ENCODE measurements around the gene MASP2.
A peak's percentile ranks its signal among the peaks of the same experiment; 100 is the strongest.
"Not testable (repeated sequence)": the region's sequence is repeated elsewhere in the genome, so short reads cannot be mapped to it uniquely, and the experiment has no call there.

Gene MASP2

GRCh38 chr1:11046625-11047365, at the start of gene MASP2:
MASP2 (minus strand) TSS chr1:11047239; CDS start chr1:11047207, 32 bp downstream.
- DNase-seq (ENCODE audit: extremely low spot score, insufficient read length, low read depth), result no peak
- FAIRE-seq, result no peak

- FAIRE-seq; DNase-seq (ENCODE audit: extremely low spot score, insufficient read length, low read depth): not testable (repeated sequence)
Measured at GRCh38 chr1:11083784-11084183, 36.7 kb upstream of the MASP2 start.

DNA sequence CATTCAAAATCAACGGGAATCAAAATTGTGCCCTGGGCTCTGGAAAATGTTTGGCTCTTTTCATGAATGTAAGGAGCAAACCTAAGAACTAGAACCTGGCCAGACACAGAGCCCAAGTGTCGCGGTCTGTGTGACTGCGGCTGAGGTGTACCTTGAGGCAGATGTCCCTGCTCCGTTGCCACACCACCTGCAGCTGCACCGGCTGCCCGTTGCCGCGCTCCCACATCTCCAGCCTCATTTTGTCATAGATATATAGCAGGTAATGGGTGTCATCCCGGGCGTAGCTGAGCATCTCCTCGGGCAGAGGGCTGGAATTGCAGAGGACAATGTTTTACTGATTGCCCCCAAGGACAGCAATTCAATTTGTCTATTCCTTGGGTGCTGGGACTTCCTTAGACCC, 33.9 kb upstream of the MASP2 start:
- FAIRE-seq (no peak), DNase-seq (ENCODE audit: extremely low spot score, insufficient read length, low read depth) (no peak)

- no peak for DNase-seq (ENCODE audit: extremely low spot score, insufficient read length, low read depth)
Measured at GRCh38 chr1:11078631-11079030, 31.6 kb upstream of the MASP2 start.

DNA sequence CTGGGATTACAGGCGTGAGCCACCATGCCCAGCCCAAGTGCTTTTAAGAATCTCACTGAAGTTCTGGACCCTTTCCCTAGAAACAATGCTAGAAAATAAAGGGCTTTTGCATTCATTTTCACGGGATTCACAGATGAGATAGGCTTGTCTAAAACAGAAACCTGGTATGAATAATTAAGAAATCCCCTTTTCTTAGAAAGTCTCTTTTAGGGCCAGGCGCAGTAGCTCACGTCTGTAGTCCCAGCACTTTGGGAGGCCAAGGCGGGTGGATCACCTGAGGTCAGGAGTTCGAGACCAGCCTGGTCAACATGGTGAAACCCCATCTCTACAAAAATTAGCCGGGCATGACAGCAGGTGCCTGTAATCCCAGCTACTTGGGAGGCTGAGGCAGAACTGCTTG, 26.4 kb upstream of the MASP2 start:
- DNase-seq (ENCODE audit: extremely low spot score, insufficient read length, low read depth); FAIRE-seq: not testable (repeated sequence)

More at GRCh38 chr1:11078631-11079030, 31.6 kb upstream of the MASP2 start:
- FAIRE-seq, result no peak

DNA sequence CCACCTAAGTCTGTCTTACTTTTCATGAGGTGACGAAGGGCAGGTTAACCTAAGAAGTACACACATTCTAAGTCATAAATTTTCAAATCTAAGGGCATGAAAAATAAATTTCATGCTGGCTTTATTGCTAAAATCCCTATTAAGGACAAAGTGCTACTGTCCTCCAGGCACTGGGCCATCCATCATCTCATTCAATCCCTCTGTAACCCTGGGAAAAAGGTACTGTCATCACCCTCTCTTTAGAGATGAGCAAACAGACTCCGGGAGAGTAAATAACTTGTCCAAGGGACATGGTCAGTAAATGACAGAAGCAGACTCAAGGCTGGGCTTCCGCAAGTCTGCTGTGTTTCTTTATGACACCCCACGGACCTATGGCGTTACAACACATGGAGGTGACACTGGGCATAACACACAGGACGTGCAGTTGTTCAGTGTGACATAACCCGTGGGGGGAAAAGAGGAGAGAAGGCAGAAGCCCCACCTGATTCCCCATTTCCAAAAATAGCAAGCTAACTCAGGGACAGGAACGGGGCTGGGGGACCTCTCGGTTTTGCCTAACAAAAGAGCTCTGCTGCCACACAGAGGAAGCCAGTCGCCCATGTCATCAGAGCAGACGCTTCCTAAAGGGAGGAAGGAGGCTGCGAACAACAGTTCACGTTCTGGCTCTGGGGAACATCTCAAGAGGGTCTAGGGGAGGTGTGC, 25.3 kb upstream of the MASP2 start:
- DNase-seq (ENCODE audit: extremely low spot score, insufficient read length, low read depth) (no peak), FAIRE-seq (no peak)

- DNase-seq (ENCODE audit: extremely low spot score, insufficient read length, low read depth) (no peak), FAIRE-seq (no peak)
Measured at GRCh38 chr1:11071463-11072215, 24.6 kb upstream of the MASP2 start.

- FAIRE-seq, result no peak
Measured at GRCh38 chr1:11070876-11071275, 23.8 kb upstream of the MASP2 start.

GRCh38 chr1:11068600-11069473, 21.8 kb upstream of the MASP2 start:
- no peak for DNase-seq (ENCODE audit: extremely low spot score, insufficient read length, low read depth)
- FAIRE-seq, result no peak

More at GRCh38 chr1:11070876-11071275, 23.8 kb upstream of the MASP2 start:
- DNase-seq (ENCODE audit: extremely low spot score, insufficient read length, low read depth), result no peak

DNA sequence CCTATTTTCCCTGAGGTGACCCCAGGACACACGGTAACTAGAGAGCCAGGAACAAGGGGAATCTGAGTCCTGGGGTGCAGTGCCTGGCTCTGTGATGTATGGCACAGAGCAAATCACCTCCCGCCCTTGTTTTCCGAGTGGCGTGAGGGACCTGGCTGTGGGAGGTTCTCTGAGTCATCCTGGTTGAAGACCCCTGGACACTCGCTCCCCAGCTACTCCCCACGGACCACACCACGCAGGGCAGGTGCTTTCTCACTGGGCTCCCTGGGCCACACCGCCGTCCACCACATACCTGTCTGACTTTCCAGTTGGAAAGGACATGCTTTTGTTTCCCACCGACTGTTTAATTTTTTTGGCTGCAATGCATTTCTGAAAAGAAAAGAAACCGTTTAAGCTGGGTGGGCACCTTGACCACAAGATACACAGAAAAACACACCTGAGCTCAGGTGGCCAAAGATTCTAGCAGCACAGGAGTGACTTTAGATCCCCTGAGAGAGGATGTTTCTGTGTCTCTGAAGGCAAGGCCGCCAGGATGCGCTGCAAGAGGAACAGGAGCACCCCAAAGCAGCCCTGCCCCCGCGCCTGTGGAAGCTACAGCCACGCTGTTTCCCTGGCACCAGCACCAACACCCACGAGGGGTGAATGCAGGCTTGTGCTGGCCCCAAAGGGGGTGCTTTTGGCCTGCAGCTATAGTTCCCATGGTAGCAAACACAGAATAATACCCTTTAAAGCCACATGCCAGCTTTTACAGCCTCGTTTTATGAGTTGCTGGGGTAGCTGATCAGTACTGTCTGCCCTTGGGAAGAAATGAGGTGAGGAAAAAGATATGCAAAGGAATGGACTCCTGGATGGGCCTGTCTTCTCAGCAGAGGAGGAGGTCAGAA, 20.9 kb upstream of the MASP2 start:
- no peak for FAIRE-seq
- DNase-seq (ENCODE audit: extremely low spot score, insufficient read length, low read depth), result no peak

DNA sequence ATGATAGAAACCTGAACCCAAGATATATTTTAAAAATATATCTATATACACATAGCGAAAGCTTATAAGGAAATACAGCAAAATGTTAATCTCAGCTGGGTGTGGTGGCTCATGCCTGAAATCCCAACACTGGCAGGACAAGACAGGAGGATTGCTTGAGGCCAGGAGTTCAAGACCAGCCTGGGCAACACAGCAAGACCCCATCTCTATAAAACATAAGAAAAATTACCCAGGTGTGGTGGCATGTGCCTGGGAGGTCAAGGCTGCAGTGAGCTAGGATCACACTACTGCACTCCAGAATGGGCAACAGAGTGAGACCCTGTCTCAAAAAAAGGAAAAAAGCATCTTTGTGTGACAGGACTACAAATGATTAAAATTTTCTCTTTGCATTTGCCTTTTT, 18.8 kb upstream of the MASP2 start:
- FAIRE-seq, result no peak

DNA sequence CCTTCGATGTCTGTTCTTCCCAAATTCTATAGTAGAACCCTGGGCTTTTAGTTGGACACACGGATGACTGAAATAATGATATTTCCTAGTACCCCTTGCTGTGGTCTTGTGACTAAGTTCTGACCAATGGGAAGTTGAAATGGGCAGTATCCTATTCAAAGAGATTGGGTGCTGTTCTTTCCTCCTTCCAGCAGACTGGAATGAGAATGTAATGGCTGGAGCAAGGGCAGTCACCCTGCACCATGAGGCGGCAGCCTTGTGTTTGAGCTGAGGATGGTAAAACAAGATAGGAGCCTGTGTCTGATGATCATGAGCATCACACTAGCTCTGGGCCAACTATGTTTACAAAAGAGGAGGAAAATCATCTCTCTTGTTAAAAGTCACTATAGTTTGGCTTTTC, 17.9 kb upstream of the MASP2 start:
- no peak for DNase-seq (ENCODE audit: extremely low spot score, insufficient read length, low read depth)
- FAIRE-seq, result no peak

More for the DNA sequence above, 18.8 kb upstream of the MASP2 start:
- no peak for DNase-seq (ENCODE audit: extremely low spot score, insufficient read length, low read depth)

DNA sequence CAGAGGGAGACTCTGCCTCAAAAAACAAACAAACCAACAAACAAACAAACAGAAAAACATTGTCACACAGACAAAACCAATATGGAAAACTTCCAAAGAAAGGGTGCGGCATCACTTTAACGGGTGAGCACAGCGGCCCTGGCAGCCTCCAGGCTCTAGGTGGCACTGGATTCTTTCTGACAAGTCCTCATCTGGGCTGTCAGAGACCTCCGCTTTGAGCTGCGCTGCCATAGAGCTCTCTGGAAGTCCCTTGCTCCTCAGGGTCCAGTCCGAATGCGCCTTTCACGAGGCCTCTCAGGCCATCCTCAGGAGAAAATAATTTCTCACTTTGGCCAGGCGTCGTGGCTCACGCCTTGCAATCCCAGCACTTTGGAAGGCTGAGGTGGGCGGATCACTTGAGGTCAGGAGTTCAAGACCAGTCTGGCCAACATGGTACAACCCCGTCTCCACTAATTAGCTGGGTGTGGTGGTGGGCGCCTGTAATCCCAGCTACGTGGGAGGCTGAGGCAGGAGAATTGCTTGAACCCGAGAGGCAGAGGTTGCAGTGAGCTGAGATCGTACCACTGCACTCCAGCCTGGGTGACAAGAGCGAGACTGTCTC, 17.0 kb upstream of the MASP2 start:
- DNase-seq (ENCODE audit: extremely low spot score, insufficient read length, low read depth); FAIRE-seq: not testable (repeated sequence)

DNA sequence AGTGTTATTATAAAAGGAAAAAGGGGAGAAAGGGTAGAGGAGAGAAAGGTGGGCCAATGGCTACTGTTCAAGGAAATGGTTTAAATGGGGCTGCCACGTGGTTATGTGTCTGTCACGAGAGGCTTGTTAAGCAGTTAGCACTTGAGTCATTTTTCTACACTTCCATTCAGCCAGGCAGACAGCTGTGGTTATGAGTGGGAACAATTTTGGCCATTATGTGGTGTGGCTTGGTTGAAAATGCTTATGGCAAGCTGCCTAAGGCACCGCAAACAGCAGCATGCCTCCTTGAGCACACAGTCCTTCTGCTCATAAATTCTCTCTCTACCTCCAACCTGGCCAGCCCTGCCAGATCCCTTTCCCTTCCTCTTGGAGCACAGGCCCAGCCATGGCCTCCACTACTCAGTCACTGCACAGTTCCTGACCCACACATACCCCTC, 15.9 kb upstream of the MASP2 start:
- FAIRE-seq (peak; percentile 89), DNase-seq (ENCODE audit: extremely low spot score, insufficient read length, low read depth) (peak; percentile 55)

DNA sequence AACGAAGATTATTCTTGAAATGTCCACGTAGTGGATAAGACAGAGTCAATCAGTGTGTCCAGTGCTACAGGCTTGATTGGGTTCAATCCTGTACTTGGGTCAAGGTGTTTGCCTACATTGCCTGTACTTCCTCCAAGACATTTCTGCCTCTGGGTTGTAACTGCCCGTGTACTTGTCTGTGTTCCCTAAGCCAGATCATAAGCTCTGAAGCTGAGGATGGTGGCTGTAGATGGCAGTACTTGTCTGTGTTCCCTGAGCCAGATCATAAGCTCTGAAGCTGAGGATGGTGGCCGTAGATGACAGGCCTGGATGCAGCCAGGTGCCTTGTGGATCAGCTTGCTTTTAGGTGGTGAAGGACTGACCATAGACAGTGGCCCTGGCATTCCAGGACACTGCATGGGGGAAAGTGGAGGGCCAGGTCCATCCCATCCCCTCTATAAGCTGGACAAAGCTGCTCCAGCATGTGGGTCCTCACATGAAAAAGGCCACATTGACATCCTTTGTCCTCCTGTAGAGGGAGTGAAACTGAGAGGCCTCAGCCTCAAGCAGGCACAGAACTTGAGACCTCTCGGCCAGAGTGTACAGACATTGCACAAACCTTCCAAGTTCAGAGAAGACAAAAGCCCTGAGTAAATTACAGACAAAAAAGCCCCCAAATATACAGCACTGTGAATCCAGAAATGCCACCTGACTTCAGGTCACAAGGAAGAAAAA, 14.8 kb upstream of the MASP2 start:
- FAIRE-seq, result no peak
- no peak for DNase-seq (ENCODE audit: extremely low spot score, insufficient read length, low read depth)

GRCh38 chr1:11059968-11060830, 13.2 kb upstream of the MASP2 start, which contains the start of gene SRM:
SRM (minus strand) TSS chr1:11060018; CDS start chr1:11059943, 75 bp downstream.
- DNase-seq (ENCODE audit: extremely low spot score, insufficient read length, low read depth), result peak; percentile 98

More at GRCh38 chr1:11059968-11060830, 13.2 kb upstream of the MASP2 start, which contains the start of gene SRM:
- FAIRE-seq, result peak; percentile 89

Data from GM18507 (cell line).